ENCODE measurements around the gene ABCC11. TPM values are rescaled to one million over a fixed set of nuclear protein-coding genes. Genes with fewer than 3 reads are reported as not detected.

ABCC11 gene
- total RNA-seq, 1 donor from 2014 or later = not detected

DNA sequence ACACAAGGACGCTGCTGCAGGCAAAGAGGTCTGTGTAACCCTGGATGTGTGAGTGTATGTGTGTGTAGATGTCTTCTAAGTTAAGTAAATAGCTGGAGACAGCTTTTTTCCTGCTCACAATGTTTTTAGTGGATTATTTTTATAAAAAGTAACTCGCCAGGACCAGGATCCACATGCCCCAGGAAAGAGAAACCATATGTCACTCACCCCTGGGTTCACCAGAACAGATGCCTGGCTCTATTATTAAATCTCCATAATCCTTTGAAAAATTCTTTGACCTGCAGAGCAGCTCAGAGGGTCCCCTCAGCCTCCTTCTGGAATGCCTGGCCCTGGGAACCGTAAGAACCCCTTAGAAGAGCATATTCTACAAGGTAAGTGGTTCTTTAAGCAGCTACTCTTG, 109.5 kb downstream of the ABCC11 start:
- Histone ChIP-seq H3K36me3 (ENCODE audit: control insufficient read depth, insufficient read depth, low read length) (no peaks in the 10 kb centered on the region), H3K4me3 (ENCODE audit: low read depth, low read length) (no peak overlapping the region), H3K27me3 (ENCODE audit: control insufficient read depth, insufficient read depth, low read length) (no peaks in the 10 kb centered on the region)
- TF ChIP-seq, protein P1, sequence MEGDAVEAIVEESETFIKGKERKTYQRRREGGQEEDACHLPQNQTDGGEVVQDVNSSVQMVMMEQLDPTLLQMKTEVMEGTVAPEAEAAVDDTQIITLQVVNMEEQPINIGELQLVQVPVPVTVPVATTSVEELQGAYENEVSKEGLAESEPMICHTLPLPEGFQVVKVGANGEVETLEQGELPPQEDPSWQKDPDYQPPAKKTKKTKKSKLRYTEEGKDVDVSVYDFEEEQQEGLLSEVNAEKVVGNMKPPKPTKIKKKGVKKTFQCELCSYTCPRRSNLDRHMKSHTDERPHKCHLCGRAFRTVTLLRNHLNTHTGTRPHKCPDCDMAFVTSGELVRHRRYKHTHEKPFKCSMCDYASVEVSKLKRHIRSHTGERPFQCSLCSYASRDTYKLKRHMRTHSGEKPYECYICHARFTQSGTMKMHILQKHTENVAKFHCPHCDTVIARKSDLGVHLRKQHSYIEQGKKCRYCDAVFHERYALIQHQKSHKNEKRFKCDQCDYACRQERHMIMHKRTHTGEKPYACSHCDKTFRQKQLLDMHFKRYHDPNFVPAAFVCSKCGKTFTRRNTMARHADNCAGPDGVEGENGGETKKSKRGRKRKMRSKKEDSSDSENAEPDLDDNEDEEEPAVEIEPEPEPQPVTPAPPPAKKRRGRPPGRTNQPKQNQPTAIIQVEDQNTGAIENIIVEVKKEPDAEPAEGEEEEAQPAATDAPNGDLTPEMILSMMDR (IDR thresholded peaks at IDR 0.05; ENCODE audit: insufficient read depth, low read length, poor library complexity, severe bottlenecking) = no peak
- no peak for DNase-seq (ENCODE audit: low read depth)

DNA sequence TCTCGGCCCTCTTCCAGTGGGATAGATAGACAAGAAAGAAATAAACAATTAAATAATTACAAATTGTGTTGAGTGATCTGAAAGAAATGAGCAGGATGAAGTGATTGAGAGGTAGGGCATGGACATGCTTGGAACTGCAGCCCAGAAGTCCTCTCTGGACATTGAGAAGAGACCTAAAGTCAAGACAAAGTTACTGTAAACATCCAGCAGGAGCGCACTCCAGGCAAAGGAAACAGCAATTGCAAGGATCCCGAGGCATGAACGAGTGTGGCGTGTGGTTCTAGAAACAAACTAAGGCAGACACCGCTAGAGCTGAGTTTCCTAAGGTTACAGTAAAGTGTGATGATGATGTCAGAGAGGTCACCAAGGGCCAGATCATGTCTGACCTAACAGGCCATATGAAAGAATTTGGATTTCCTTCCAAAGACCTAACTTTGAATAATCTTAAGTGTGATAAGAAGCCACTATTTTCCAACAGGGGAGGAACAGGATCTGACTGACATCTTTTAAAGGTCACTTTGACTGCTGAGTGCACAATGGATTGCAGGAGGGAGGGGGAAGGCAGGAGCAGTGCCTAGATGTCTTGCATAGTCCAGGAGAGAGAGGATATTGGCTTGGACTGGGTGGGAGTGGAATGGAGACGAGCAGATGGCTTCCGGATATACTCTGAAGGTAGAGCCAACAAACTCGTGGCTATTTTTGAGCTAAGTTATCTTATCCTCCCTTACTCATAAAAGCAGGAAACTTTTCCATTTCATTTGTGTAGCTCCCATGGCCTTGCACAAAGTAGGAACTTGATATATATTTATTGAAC, 110.6 kb downstream of the ABCC11 start:
- no peaks in the 10 kb centered on the region for H3K27me3 ChIP-seq (ENCODE audit: control insufficient read depth, insufficient read depth, low read length)
- no peak for DNase-seq (ENCODE audit: low read depth)
- H3K36me3 ChIP-seq (ENCODE audit: control insufficient read depth, insufficient read depth, low read length) = no peaks in the 10 kb centered on the region
- no peak overlapping the region for H3K4me3 ChIP-seq (ENCODE audit: low read depth, low read length)
- TF ChIP-seq, protein P1 (IDR thresholded peaks at IDR 0.05; ENCODE audit: insufficient read depth, low read length, poor library complexity, severe bottlenecking) = no peak

DNA sequence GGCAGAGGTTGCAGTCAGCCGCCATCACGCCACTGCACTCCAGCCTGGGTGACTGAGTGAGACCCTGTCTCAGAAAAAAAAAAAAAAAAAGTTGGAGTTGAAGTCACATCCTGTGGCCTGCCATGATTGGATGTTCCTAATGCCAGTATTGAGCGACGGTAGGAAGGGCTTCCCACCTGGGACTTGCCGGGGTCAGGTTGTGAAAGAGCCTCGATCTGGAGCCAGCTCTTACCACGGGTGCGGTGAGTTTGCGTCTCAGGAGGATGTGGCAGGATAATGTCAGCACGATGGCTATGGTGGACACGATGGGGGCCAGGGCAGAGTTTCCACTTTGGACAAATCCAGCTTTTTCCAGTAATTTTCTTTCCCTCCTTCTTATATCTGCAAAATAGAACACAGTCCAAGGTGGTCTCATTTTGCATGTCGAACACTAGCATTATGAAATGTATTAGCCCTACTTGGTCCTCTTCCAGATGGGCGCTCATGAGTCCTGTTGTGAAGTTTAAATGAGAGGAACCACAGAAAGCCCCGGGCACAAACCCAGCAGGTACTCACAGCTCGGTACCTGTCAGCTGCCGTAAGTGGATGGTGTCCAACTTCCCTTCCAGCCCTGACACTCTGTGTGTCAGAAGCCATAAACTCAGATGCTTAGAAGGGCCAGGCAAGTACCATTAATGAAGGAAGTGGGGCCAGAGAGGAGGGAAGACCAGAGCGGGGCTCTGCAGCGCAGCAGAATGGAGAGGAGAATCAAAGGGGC, 113.7 kb downstream of the ABCC11 start:
- Histone ChIP-seq H3K36me3 (ENCODE audit: control insufficient read depth, insufficient read depth, low read length) (no peaks in the 10 kb centered on the region), H3K27me3 (ENCODE audit: control insufficient read depth, insufficient read depth, low read length) (no peaks in the 10 kb centered on the region), H3K4me3 (ENCODE audit: low read depth, low read length) (no peak overlapping the region)
- TF ChIP-seq, protein P1 (IDR thresholded peaks at IDR 0.05; ENCODE audit: insufficient read depth, low read length, poor library complexity, severe bottlenecking) = no peak
- no peak for DNase-seq (ENCODE audit: low read depth)

DNA sequence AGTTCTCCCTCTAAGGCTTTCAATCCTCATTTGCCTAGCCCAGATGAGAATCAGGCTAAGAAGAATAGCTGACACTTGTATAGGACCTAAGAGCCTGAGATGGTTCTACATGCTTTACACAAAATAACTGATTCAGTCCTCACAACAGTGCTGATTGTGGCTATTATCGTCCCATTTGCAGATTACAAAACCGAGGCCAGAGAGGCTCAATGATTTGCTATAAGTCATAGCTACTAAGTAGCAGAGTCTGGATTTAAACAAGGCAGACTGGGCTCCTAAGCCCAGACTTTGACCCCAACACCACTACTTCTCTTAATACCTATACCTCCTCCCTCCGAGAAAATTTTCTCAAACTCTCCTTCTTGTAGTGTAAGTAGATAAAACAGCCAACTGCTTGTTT, 114.6 kb downstream of the ABCC11 start:
- H3K27me3 ChIP-seq (ENCODE audit: control insufficient read depth, insufficient read depth, low read length) = no peaks in the 10 kb centered on the region
- DNase-seq (ENCODE audit: low read depth) = no peak
- TF ChIP-seq, protein P1 (IDR thresholded peaks at IDR 0.05; ENCODE audit: insufficient read depth, low read length, poor library complexity, severe bottlenecking) = no peak

DNA sequence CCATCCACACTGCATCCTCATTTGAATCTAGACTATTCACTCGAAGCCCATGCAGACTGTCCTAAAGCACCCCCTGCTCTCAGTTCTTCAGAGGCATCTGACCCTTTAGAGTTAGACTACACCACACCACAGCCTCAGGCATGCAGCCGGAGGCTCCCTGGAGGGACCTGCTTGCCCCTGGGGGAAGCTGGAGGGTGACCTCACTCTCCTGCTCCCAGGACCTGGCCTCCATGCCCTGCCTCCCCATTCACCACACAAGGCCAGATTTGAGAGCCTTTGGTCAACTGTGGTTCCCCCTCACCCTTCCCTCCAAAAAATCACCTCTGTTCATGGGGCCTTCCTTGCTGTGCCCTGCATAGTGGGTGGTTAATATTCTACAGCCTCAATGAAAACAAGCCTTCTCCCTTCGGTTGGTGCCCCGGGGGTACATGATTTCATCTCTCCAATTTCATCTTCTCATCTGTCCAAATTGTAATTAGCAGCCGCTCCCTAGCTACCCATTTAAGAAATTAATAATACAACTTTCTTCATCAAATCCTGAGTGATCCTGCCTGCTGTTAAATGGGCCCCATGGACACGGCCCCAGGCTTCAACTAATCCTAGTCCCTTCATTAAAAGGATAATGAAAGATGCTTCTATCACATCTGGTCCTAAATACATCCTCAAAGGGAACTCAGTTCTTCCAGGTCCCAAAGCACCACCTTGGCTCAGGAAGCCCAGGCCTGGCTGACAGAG, 116.0 kb downstream of the ABCC11 start:
- H3K36me3 ChIP-seq (ENCODE audit: control insufficient read depth, insufficient read depth, low read length) = no peaks in the 10 kb centered on the region
- H3K27me3 ChIP-seq (ENCODE audit: control insufficient read depth, insufficient read depth, low read length) = no peaks in the 10 kb centered on the region

More for the DNA sequence above, 114.6 kb downstream of the ABCC11 start:
- H3K36me3 ChIP-seq (ENCODE audit: control insufficient read depth, insufficient read depth, low read length) = no peaks in the 10 kb centered on the region
- no peak overlapping the region for H3K4me3 ChIP-seq (ENCODE audit: low read depth, low read length)

More for the DNA sequence above, 116.0 kb downstream of the ABCC11 start:
- DNase-seq (ENCODE audit: low read depth) = no peak
- TF ChIP-seq, protein P1 (IDR thresholded peaks at IDR 0.05; ENCODE audit: insufficient read depth, low read length, poor library complexity, severe bottlenecking) = no peak
- H3K4me3 ChIP-seq (ENCODE audit: low read depth, low read length) = no peak overlapping the region

Data from kidney epithelial cell (primary cell).